Right lobe of liver (tissue), 6 donors: ENCODE data around the gene DOCK7. TPM values are rescaled to one million over a fixed set of nuclear protein-coding genes. Genes with fewer than 3 reads are reported as not detected.

Source experiments
- ATAC-seq, 4 donors: fragments of 200-7000 bp; cut with Tn5 transposase; one replicate each; pipeline ENCODE4 v1.9.1; 2020; ENCODE audit warnings: mild to moderate bottlenecking in 4 of 4, moderate library complexity in 4 of 4
- DNase-seq, 3 donors: peaks; one replicate each; pipeline ENCODE4 v3.0.0-alpha.2; 2020
- H3K27ac ChIP-seq, 3 donors: fragments of 200-600 bp; one replicate each; pipeline ENCODE4 v1.8.0; 2022
- H3K27me3 ChIP-seq, 2 donors: fragments of 200-600 bp; one replicate each; pipeline ENCODE4 v1.8.0; 2022
- H3K36me3 ChIP-seq, 4 donors: fragments of 200-600 bp; sonication (generic) in 1 of 4; one replicate each; pipeline versions ENCODE4 v1.5.1 to v1.8.0; 2017 to 2022; ENCODE audit warnings: control low read depth in 1 of 4
- H3K4me1 ChIP-seq, 4 donors: fragments of 200-600 bp; sonication (generic) in 1 of 4; one replicate each; pipeline versions ENCODE4 v1.5.1 to v1.8.0; 2017 to 2022; ENCODE audit warnings: control low read depth in 1 of 4
- H3K4me3 ChIP-seq, 3 donors: fragments of 200-600 bp; one replicate each; pipeline ENCODE4 v1.8.0; 2022
- H3K9me3 ChIP-seq, 4 donors: fragments of 200-600 bp; sonication (generic) in 1 of 4; one replicate each; pipeline versions ENCODE4 v1.5.1 to v1.8.0; 2017 to 2022; ENCODE audit warnings: control low read depth in 1 of 4
- CTCF ChIP-seq, 4 donors: fragments of 200-600 bp in 3 of 4; fragments of 450-650 bp in 1 of 4; IDR thresholded peaks; one replicate each; pipeline versions ENCODE4 v1.5.1 to v1.8.0; 2016 to 2022; ENCODE audit warnings: antibody characterized with exemption in 4 of 4, mild to moderate bottlenecking in 2 of 4
- POLR2A ChIP-seq: fragments of 450-650 bp; IDR thresholded peaks from one replicate; pipeline ENCODE4 v1.6.1; 2017; ENCODE audit warnings: antibody characterized with exemption, mild to moderate bottlenecking
- WGBS: methylation state at CpG from one replicate; pipeline ENCODE4 v1.1.6; 2018; ENCODE audit warnings: low coverage, low lambda C conversion rate; ENCODE audit not compliant: insufficient coverage; ENCODE audit errors: missing lambda C conversion rate; 5-methylcytosine and 5-hydroxymethylcytosine counted together
- intact Hi-C, 2 donors: fragments of 100-400 bp; cut with DNase I; formaldehyde crosslinking; loops; one replicate each; pipeline versions ENCODE4 v1.11.2 to v1.14.1; 2022
- total RNA-seq, 6 experiments: library from RNA; depleted of rRNA in 2 of 6; stranded (reverse); fragments of >200 nt in 2 of 6; fragmentation: NEBNext Ultra II Directional in 3 of 6; extraction: Animal tissue kit (Norgen Biotek cat#: 25700) in 3 of 6; gene quantifications; one replicate each; pipeline versions ENCODE4 v1.1.0 to v1.2.4, GENCODE V29; 2016 to 2023
- donor health status: DM: no; HTN: yes; CAD: no.
- donor health status: DM: no; HTN: no; CAD: no.
- donor health status: DM: no; HTN: no; CAD: no.
- donor health status: DM: no; HTN: yes; CAD: no.
- donor health status: DM: no; HTN: yes; CAD: no.

DOCK7 gene
- total RNA-seq, 6 experiments from 2014 or later, result 14.1 to 28.4 (median 20.1) TPM

GRCh38 chr1:62426794-62427193 lies 261.4 kb downstream of the DOCK7 start:
- ATAC-seq (no peak), DNase-seq (no peak)
- intact Hi-C loops, result no loop called here
- Histone ChIP-seq H3K36me3 (no peaks in the 10 kb centered on the region), H3K4me1 (no peaks in the 10 kb centered on the region), H3K27ac (no peak overlapping the region), H3K27me3 (no peaks in the 10 kb centered on the region), H3K4me3 (no peak overlapping the region), H3K9me3 (no peaks in the 10 kb centered on the region)
- TF ChIP-seq CTCF (IDR thresholded peaks at IDR 0.05), result no peak
- TF ChIP-seq POLR2A, result no peak
- WGBS, result 100% methylated on average over 1 of the region's 1 CpG

DNA sequence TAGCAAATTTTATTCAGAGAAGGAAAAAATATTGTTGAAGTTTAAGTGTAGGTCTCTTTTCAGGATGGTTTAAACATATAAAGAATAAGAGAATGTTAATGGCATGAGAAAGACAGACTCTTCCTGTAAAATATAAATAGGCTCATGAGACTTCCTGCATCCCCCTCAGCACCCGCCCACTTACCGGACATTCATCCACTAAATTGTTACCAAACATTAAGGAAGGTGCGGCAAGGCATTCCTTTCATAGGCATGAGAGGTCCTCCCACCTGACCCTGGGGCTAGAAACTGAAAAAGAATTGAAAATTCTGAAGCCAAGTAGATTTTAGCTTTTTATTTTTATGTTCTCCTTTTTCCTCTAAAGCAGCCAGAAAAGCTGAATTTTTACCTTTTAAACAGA lies 261.9 kb downstream of the DOCK7 start:
- Histone ChIP-seq H3K4me1 (no peaks in the 10 kb centered on the region), H3K9me3 (no peaks in the 10 kb centered on the region), H3K27ac (no peak overlapping the region), H3K36me3 (no peaks in the 10 kb centered on the region), H3K4me3 (no peak overlapping the region), H3K27me3 (no peaks in the 10 kb centered on the region)
- ATAC-seq (no peak), DNase-seq (no peak)
- TF ChIP-seq POLR2A (no peak), CTCF (IDR thresholded peaks at IDR 0.05) (no peak)
- intact Hi-C loops, result no loop called here
- WGBS, result 47% methylated on average over 3 of the region's 3 CpGs

DNA sequence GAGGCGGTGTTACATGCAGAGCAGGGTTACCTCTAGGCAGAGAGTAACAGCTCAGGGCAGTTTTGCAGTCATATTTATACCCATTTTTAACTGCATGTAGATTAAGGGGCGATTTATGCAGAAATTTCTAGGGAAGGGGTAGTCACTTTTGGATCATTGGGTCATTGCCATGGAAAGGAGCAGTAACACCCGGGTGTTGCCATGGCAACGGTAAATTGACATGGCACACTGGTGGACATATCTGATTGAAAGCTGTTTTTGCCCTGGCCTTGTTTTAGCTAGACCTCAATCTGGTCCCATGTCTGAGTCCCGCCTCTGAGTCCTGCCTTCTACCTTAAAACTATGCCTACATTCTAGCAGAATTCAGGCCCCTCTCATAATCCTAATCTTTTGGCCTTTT lies 263.1 kb downstream of the DOCK7 start:
- intact Hi-C loops, result no loop called here
- TF ChIP-seq CTCF (IDR thresholded peaks at IDR 0.05), result no peak
- WGBS, result 73% methylated on average over 5 of the region's 5 CpGs

DNA sequence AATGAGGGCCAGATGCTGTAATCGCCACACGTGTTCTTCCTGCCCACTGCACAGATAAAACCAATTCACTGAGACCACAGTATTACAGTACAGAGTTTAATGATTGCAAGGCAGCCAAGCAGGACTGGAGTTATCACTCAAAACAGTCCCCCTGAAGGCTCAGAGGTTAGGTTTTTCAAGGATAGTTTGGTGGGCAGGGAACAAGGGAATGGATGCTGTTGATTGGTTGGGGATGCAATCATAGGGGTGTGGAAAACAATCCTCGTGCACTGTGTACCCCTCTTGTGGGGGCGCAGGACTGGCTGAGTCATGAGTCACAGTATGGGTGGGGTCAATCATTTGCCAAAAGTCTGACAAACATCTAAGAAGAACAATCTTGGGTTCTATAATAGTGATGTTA lies 263.8 kb downstream of the DOCK7 start:
- H3K4me3 ChIP-seq, result no peak overlapping the region
- intact Hi-C loops, result no loop called here
- DNase-seq (no peak), ATAC-seq (no peak)
- TF ChIP-seq POLR2A, result no peak
- TF ChIP-seq CTCF (IDR thresholded peaks at IDR 0.05), result no peak
- WGBS, result 74% methylated on average over 4 of the region's 4 CpGs
- H3K4me1 ChIP-seq, result no peaks in the 10 kb centered on the region
- H3K27me3 ChIP-seq, result no peaks in the 10 kb centered on the region
- no peaks in the 10 kb centered on the region for H3K36me3 ChIP-seq
- no peak overlapping the region for H3K27ac ChIP-seq
- no peaks in the 10 kb centered on the region for H3K9me3 ChIP-seq

More for the DNA sequence above, 263.1 kb downstream of the DOCK7 start:
- Histone ChIP-seq H3K27me3 (no peaks in the 10 kb centered on the region), H3K36me3 (no peaks in the 10 kb centered on the region), H3K9me3 (no peaks in the 10 kb centered on the region), H3K4me3 (no peak overlapping the region), H3K4me1 (no peaks in the 10 kb centered on the region), H3K27ac (no peak overlapping the region)
- ATAC-seq (no peak), DNase-seq (no peak)

DNA sequence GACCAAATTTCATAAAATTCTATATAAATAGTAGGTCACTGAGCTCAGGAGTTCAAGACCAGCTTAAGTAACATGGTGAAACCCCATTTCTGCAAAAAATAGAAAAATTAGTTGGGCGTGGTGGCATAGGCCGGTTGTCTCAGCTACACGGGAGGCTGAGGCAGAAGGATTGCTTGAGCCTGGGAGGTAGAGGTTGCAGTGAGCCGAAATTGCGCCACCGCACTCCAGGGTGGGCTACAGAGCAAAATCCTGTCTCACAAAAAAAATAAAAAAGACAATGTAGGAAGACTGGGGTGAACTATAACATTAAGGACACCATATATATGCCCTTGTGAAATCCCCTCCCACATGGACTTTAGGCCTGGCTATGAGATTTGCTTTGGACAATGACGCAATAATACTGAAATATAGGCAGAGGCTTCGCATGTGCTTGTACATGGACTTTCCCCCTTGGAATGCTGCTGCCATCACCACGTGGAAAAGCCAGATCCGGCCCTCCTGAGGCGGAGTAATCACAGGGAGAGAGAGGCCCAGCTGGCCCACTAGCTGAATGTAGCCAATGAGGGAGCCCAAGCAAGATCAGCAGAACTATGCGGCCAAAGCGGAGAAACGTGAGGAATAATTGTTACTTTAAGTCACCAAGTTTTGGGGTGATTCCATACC lies 264.5 kb downstream of the DOCK7 start:
- no peak for TF ChIP-seq POLR2A
- no peak for TF ChIP-seq CTCF (IDR thresholded peaks at IDR 0.05)
- no peaks in the 10 kb centered on the region for H3K9me3 ChIP-seq
- no peak overlapping the region for H3K27ac ChIP-seq
- no peak overlapping the region for H3K4me3 ChIP-seq
- no peaks in the 10 kb centered on the region for H3K36me3 ChIP-seq
- intact Hi-C loops, result no loop called here
- H3K4me1 ChIP-seq, result no peaks in the 10 kb centered on the region
- ATAC-seq (no peak), DNase-seq (no peak)
- no peaks in the 10 kb centered on the region for H3K27me3 ChIP-seq
- WGBS, result 88% methylated on average over 14 of the region's 14 CpGs
